K562 (cell line): ENCODE results near the gene SLC39A5. TPM values are rescaled to one million over a fixed set of nuclear protein-coding genes. Genes with fewer than 3 reads are reported as not detected.

ENCODE experiments used
- BRCA1 ChIP-seq, 2 experiments: fragments of 450-650 bp in 1 of 2; sonication (generic) in 1 of 2; formaldehyde crosslinking in 1 of 2; IDR thresholded peaks; 2 replicates each; pipeline versions ENCODE4 v1.5.0 to v1.6.1; 2017 to 2020; ENCODE audit warnings: mild to moderate bottlenecking in 1 of 2, missing genetic modification reagents in 1 of 2
- CBX8 ChIP-seq: fragments of 200-600 bp; sonication (generic); IDR thresholded peaks from 2 replicates; pipeline ENCODE4 v1.6.1; 2012; ENCODE audit warnings: borderline replicate concordance, mixed run types, low read depth, mild to moderate bottlenecking, moderate library complexity, mixed read lengths, low read length, control low read depth, inconsistent platforms; ENCODE audit not compliant: poor library complexity, severe bottlenecking; ENCODE audit errors: extremely low read depth
- FOXJ3 ChIP-seq: sonication (generic); formaldehyde crosslinking; IDR thresholded peaks from 2 replicates; pipeline ENCODE4 v1.4.0; 2020; ENCODE audit warnings: mild to moderate bottlenecking, missing genetic modification reagents
- HCFC1 ChIP-seq: IDR thresholded peaks from 2 replicates; pipeline ENCODE4 v1.6.1; 2012; ENCODE audit warnings: low read depth, low read length, improper control_type of control experiment
- KLF16 ChIP-seq: IDR thresholded peaks from 2 replicates; pipeline ENCODE4 v1.6.1; 2016; ENCODE audit warnings: antibody characterized with exemption
- MTA3 ChIP-seq: fragments of 450-650 bp; formaldehyde crosslinking; IDR thresholded peaks from 2 replicates; pipeline ENCODE4 v1.6.1; 2017; ENCODE audit warnings: mild to moderate bottlenecking, borderline replicate concordance
- MYNN ChIP-seq, 2 experiments: sonication (generic); formaldehyde crosslinking in 1 of 2; IDR thresholded peaks; 2 replicates each; pipeline versions ENCODE4 v1.5.0 to v1.6.1; 2016 to 2020; ENCODE audit warnings: antibody characterized with exemption in 1 of 2, missing genetic modification reagents in 1 of 2
- STAG1 ChIP-seq: sonication (generic); formaldehyde crosslinking; IDR thresholded peaks from 2 replicates; pipeline ENCODE4 v1.5.0; 2020; ENCODE audit warnings: missing genetic modification reagents, borderline replicate concordance
- STAT5B ChIP-seq: fragments of 250-450 bp; sonication (Bioruptor Pico); IDR thresholded peaks from 2 replicates; pipeline ENCODE4 v1.8.0; 2021; ENCODE audit warnings: mild to moderate bottlenecking, inconsistent platforms
- TOE1 ChIP-seq, 2 experiments: fragments of 450-650 bp in 1 of 2; sonication (generic) in 1 of 2; formaldehyde crosslinking in 1 of 2; IDR thresholded peaks; 2 replicates each; pipeline versions ENCODE4 v1.7.1 to v1.8.0; 2016 to 2022; ENCODE audit warnings: borderline replicate concordance in 2 of 2, mild to moderate bottlenecking in 2 of 2, antibody characterized with exemption in 1 of 2, inconsistent platforms in 1 of 2, low read depth in 1 of 2, missing genetic modification reagents in 1 of 2, moderate library complexity in 1 of 2
- XRCC5 ChIP-seq: fragments of 200-400 bp; formaldehyde crosslinking; IDR thresholded peaks from 2 replicates; pipeline ENCODE4 v1.6.1; 2017; ENCODE audit warnings: low read depth, mild to moderate bottlenecking, low read length
- ZNF354B ChIP-seq: fragments of 250-450 bp; sonication (Bioruptor Pico); IDR thresholded peaks from 2 replicates; pipeline ENCODE4 v1.4.0; 2020
- ZNF408 ChIP-seq: fragments of 250-450 bp; sonication (Bioruptor Pico); IDR thresholded peaks from 2 replicates; pipeline ENCODE4 v1.4.0; 2020; ENCODE audit warnings: low read depth, mild to moderate bottlenecking, moderate library complexity
- polyA plus RNA-seq, 8 experiments: library from polyadenylated mRNA; depleted of rRNA in 4 of 8; stranded (reverse) in 5 of 8; unstranded in 3 of 8; fragments of >200 nt; fragmentation: Nextera tagmentation in 2 of 8; fragmentation: Illumina TruSeq in 1 of 8; extraction: Ambion mirVana in 2 of 8; extraction: Trizol in 1 of 8; gene quantifications; 2 replicates each; pipeline versions ENCODE4 v1.2.1 to v1.2.3, GENCODE V29; 2011 to 2014; ENCODE audit warnings: inconsistent platforms in 1 of 8, missing spikeins in 1 of 8
- total RNA-seq, 7 experiments: library from RNA; depleted of rRNA in 6 of 7; stranded (reverse); fragments of >200 nt in 6 of 7; fragmentation: Illumina TruSeq in 2 of 7; extraction: Trizol in 2 of 7; gene quantifications; 2 replicates each; pipeline versions ENCODE4 v1.2.1 to v1.2.3, GENCODE V29; 2011 to 2021; ENCODE audit warnings: low replicate concordance in 1 of 7
- TF ChIP-seq, protein P1 (sequence below), 2 experiments: fragments of 450-650 bp in 1 of 2; IDR thresholded peaks; 2 replicates each; pipeline ENCODE4 v1.6.1; 2011 to 2017; ENCODE audit warnings: low read depth in 2 of 2, antibody characterized with exemption in 1 of 2, borderline replicate concordance in 1 of 2, low read length in 1 of 2, mild to moderate bottlenecking in 1 of 2, mixed read lengths in 1 of 2; ENCODE audit not compliant: control insufficient read depth in 1 of 2
- TF ChIP-seq, protein P2 (sequence below): fragments of 450-650 bp; IDR thresholded peaks from 2 replicates; pipeline ENCODE4 v1.6.1; 2018; ENCODE audit warnings: mild to moderate bottlenecking, low read depth; ENCODE audit not compliant: partially characterized antibody
- TF ChIP-seq, protein P3 (sequence below): sonication (generic); formaldehyde crosslinking; IDR thresholded peaks from 2 replicates; pipeline ENCODE4 v1.8.0; 2022; ENCODE audit warnings: missing genetic modification reagents, mild to moderate bottlenecking, moderate library complexity, borderline replicate concordance
- TF ChIP-seq, protein P4 (sequence below): fragments of 250-450 bp; sonication (Bioruptor Pico); IDR thresholded peaks from 2 replicates; pipeline ENCODE4 v1.5.0; 2020; ENCODE audit warnings: mild to moderate bottlenecking, borderline replicate concordance

The SLC39A5 gene
- total and polyA plus RNA-seq, 9 of the 15 experiments (the other 6 are each of a cell fraction or from before 2014, with no cell fraction given), result 0.08 to 0.10 TPM; not detected in 7

DNA sequence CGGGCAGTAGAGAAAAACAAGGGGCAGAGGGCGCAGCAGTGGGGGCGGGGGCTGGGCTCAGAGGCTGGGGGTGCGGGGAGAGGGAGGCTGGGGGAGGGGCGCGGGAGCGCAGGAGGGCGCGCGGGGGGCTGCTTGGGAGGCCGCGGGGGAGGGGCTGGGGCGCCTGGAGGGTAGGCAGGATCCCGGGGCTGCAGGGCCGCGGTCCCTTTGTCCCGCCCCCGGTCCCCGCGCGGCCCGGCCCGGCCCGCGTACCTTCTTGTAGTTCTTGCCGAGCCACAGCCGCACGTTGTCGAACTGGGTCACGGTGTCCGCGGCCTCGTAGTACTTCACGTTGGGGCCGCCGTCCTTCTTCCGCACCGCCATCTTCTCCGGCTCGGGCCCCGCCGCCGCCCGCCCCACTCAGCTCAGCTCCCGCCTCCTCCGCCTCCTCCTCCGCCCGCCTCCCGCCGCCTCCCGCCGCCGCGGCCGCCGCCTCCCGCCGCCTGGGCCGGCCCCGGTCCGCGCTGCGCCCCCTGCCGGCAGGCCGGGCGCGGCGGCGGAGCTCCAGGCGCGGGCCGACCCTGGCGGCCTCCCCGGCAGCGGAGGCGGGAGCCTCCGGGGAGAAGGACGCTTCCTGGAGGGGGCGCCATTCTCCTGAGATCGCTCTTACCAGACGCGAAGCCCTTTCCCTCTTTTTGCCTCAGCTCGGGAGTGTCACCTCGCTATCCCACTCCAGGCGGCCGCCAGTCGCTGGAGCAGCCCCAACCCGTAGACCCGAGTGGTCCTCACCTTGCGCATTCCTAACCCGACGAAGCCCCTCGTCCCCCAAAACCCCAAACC is 40.5 kb upstream of the SLC39A5 start, which contains the start of gene SMARCC2 (continued):
- TF ChIP-seq TOE1 (IDR thresholded peaks at IDR 0.05; ENCODE audit: borderline replicate concordance) (peak; percentile 27; the same call in 1 of the 2 replicates), TOE1 (CRISPR knock-in tag; IDR thresholded peaks at IDR 0.05; ENCODE audit: borderline replicate concordance, low read depth) (no peak), BRCA1 (IDR thresholded peaks at IDR 0.05) (no peak), BRCA1 (CRISPR knock-in tag; IDR thresholded peaks at IDR 0.05) (no peak), KLF16 (peak; percentile 48; the same call in 1 of the 2 replicates), ZNF354B (CRISPR knock-in tag) (no peak), XRCC5 (0 out of 2 replicates have a peak, but pooled peaks have one; percentile 59), MYNN (IDR thresholded peaks at IDR 0.05) (peak; percentile 54; the same call in 1 of the 2 replicates), MYNN (CRISPR knock-in tag; IDR thresholded peaks at IDR 0.05) (no peak), ZNF408 (CRISPR knock-in tag) (no peak), HCFC1 (peak; percentile 46), MTA3 (peak; percentile 64; the same call in 1 of the 2 replicates), STAT5B (no peak), FOXJ3 (CRISPR knock-in tag) (no peak), CBX8 (no peak), STAG1 (CRISPR knock-in tag) (no peak)
- TF ChIP-seq, protein P1, sequence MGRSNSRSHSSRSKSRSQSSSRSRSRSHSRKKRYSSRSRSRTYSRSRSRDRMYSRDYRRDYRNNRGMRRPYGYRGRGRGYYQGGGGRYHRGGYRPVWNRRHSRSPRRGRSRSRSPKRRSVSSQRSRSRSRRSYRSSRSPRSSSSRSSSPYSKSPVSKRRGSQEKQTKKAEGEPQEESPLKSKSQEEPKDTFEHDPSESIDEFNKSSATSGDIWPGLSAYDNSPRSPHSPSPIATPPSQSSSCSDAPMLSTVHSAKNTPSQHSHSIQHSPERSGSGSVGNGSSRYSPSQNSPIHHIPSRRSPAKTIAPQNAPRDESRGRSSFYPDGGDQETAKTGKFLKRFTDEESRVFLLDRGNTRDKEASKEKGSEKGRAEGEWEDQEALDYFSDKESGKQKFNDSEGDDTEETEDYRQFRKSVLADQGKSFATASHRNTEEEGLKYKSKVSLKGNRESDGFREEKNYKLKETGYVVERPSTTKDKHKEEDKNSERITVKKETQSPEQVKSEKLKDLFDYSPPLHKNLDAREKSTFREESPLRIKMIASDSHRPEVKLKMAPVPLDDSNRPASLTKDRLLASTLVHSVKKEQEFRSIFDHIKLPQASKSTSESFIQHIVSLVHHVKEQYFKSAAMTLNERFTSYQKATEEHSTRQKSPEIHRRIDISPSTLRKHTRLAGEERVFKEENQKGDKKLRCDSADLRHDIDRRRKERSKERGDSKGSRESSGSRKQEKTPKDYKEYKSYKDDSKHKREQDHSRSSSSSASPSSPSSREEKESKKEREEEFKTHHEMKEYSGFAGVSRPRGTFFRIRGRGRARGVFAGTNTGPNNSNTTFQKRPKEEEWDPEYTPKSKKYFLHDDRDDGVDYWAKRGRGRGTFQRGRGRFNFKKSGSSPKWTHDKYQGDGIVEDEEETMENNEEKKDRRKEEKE (IDR thresholded peaks at IDR 0.05; ENCODE audit: borderline replicate concordance in 1 of 2, control insufficient read depth in 1 of 2, low read depth in 2 of 2, low read length in 1 of 2), result peak in 1 of 2 experiments; percentile 79; a peak in 1 of 4 replicates
- TF ChIP-seq, protein P2, sequence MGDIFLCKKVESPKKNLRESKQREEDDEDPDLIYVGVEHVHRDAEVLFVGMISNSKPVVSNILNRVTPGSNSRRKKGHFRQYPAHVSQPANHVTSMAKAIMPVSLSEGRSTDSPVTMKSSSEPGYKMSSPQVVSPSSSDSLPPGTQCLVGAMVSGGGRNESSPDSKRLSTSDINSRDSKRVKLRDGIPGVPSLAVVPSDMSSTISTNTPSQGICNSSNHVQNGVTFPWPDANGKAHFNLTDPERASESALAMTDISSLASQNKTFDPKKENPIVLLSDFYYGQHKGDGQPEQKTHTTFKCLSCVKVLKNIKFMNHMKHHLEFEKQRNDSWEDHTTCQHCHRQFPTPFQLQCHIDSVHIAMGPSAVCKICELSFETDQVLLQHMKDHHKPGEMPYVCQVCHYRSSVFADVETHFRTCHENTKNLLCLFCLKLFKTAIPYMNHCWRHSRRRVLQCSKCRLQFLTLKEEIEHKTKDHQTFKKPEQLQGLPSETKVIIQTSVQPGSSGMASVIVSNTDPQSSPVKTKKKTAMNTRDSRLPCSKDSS, result no peak
- TF ChIP-seq, protein P3, sequence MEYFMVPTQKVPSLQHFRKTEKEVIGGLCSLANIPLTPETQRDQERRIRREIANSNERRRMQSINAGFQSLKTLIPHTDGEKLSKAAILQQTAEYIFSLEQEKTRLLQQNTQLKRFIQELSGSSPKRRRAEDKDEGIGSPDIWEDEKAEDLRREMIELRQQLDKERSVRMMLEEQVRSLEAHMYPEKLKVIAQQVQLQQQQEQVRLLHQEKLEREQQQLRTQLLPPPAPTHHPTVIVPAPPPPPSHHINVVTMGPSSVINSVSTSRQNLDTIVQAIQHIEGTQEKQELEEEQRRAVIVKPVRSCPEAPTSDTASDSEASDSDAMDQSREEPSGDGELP (CRISPR knock-in tag), result peak; percentile 12; the same call in 1 of the 2 replicates
- TF ChIP-seq, protein P4, sequence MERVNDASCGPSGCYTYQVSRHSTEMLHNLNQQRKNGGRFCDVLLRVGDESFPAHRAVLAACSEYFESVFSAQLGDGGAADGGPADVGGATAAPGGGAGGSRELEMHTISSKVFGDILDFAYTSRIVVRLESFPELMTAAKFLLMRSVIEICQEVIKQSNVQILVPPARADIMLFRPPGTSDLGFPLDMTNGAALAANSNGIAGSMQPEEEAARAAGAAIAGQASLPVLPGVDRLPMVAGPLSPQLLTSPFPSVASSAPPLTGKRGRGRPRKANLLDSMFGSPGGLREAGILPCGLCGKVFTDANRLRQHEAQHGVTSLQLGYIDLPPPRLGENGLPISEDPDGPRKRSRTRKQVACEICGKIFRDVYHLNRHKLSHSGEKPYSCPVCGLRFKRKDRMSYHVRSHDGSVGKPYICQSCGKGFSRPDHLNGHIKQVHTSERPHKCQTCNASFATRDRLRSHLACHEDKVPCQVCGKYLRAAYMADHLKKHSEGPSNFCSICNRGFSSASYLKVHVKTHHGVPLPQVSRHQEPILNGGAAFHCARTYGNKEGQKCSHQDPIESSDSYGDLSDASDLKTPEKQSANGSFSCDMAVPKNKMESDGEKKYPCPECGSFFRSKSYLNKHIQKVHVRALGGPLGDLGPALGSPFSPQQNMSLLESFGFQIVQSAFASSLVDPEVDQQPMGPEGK, result no peak
